ENCODE measurements around the gene CLDN22.

The CLDN22 gene

GRCh38 chr4:183320211-183321059 lies at the start of gene CLDN22:
TSS of gene CLDN22 (minus strand) at chr4:183320276. CDS start at chr4:183320218, 58 bp downstream.
- DNase-seq (ENCODE audit: low read depth in 1 of 2, low spot score in 1 of 2), result no peak

GRCh38 chr4:183369073-183369472 lies 49.0 kb upstream of the CLDN22 start:
- DNase-seq (ENCODE audit: low read depth in 1 of 2, low spot score in 1 of 2), result no peak

GRCh38 chr4:183366206-183366835 lies 46.2 kb upstream of the CLDN22 start:
- no peak for DNase-seq (ENCODE audit: low read depth in 1 of 2, low spot score in 1 of 2)

GRCh38 chr4:183364025-183364424 lies 43.9 kb upstream of the CLDN22 start:
- DNase-seq (ENCODE audit: low read depth in 1 of 2, low spot score in 1 of 2), result no peak

- DNase-seq (ENCODE audit: low read depth in 1 of 2, low spot score in 1 of 2), result no peak
These were observed 43.0 kb upstream of the CLDN22 start for GRCh38 chr4:183362916-183363542.

- DNase-seq (ENCODE audit: low read depth in 1 of 2, low spot score in 1 of 2), result no peak
These were observed 42.0 kb upstream of the CLDN22 start for GRCh38 chr4:183362036-183362435.

GRCh38 chr4:183360161-183360919 lies 40.3 kb upstream of the CLDN22 start:
- DNase-seq (ENCODE audit: low read depth in 1 of 2, low spot score in 1 of 2), result no peak

- DNase-seq (ENCODE audit: low read depth in 1 of 2, low spot score in 1 of 2), result no peak
These were observed 38.2 kb upstream of the CLDN22 start for GRCh38 chr4:183358215-183358755.

GRCh38 chr4:183356931-183357675 lies 37.0 kb upstream of the CLDN22 start:
- DNase-seq (ENCODE audit: low read depth in 1 of 2, low spot score in 1 of 2), result no peak

GRCh38 chr4:183356173-183356830 lies 36.2 kb upstream of the CLDN22 start:
- no peak for DNase-seq (ENCODE audit: low read depth in 1 of 2, low spot score in 1 of 2)

GRCh38 chr4:183355405-183355804 lies 35.3 kb upstream of the CLDN22 start:
- no peak for DNase-seq (ENCODE audit: low read depth in 1 of 2, low spot score in 1 of 2)

GRCh38 chr4:183354219-183354618 lies 34.1 kb upstream of the CLDN22 start:
- no peak for DNase-seq (ENCODE audit: low read depth in 1 of 2, low spot score in 1 of 2)

- no peak for DNase-seq (ENCODE audit: low read depth in 1 of 2, low spot score in 1 of 2)
These were observed 33.5 kb upstream of the CLDN22 start for GRCh38 chr4:183353557-183353956.

- DNase-seq (ENCODE audit: low read depth in 1 of 2, low spot score in 1 of 2), result no peak
These were observed 32.5 kb upstream of the CLDN22 start for GRCh38 chr4:183352546-183352945.

- no peak for DNase-seq (ENCODE audit: low read depth in 1 of 2, low spot score in 1 of 2)
These were observed 30.4 kb upstream of the CLDN22 start for GRCh38 chr4:183350317-183351071.

GRCh38 chr4:183349673-183350072 lies 29.6 kb upstream of the CLDN22 start:
- DNase-seq (ENCODE audit: low read depth in 1 of 2, low spot score in 1 of 2), result no peak

GRCh38 chr4:183348706-183349659 lies 28.9 kb upstream of the CLDN22 start:
- peak in 1 of 2 donors; percentile 11 for DNase-seq (ENCODE audit: low read depth in 1 of 2, low spot score in 1 of 2)

GRCh38 chr4:183348136-183348535 lies 28.1 kb upstream of the CLDN22 start:
- no peak for DNase-seq (ENCODE audit: low read depth in 1 of 2, low spot score in 1 of 2)
